ENCODE measurements around the gene EXOC6B. TPM values are rescaled to one million over a fixed set of nuclear protein-coding genes. Genes with fewer than 3 reads are reported as not detected.

The EXOC6B gene
- total RNA-seq, 1 donor from 2014 or later, result 37.4 TPM

- peak; percentile 74 for DNase-seq (ENCODE audit: low spot score)
Observed at GRCh38 chr2:72128059-72128842, 697.6 kb downstream of the EXOC6B start.

- DNase-seq (ENCODE audit: low spot score), result peak; percentile 82
Observed at GRCh38 chr2:72127401-72128058, 698.3 kb downstream of the EXOC6B start.

GRCh38 chr2:72126186-72127100 is 699.4 kb downstream of the EXOC6B start:
- DNase-seq (ENCODE audit: low spot score), result peak; percentile 72

Other genes starting within 250 kb of the EXOC6B start
- 38.6 TPM for gene SPR, start 61.4 kb upstream of the EXOC6B start, total RNA-seq
- not detected for gene EMX1, start 91.5 kb upstream of the EXOC6B start, total RNA-seq
- gene SFXN5, start 245.7 kb upstream of the EXOC6B start, total RNA-seq, result 11.7 TPM